GM18498 (cell line): ENCODE data around the gene ZNF883.
A peak's percentile ranks its signal among the peaks of the same experiment; 100 is the strongest.

Source experiments
- ATAC-seq: cut with Tn5 transposase; IDR thresholded peaks from one replicate; pipeline ENCODE4 v1.9.1; 2021; ENCODE audit warnings: mild to moderate bottlenecking, moderate library complexity; ENCODE audit not compliant: unreplicated experiment

The ZNF883 gene

GRCh38 chr9:112921549-112921948 lies 90.4 kb downstream of the ZNF883 start:
- peak; percentile 70 for ATAC-seq

- no peak for ATAC-seq
Measured at GRCh38 chr9:112917987-112918362, 94.0 kb downstream of the ZNF883 start.

GRCh38 chr9:112917047-112917986 lies 94.7 kb downstream of the ZNF883 start:
- no peak for ATAC-seq

DNA sequence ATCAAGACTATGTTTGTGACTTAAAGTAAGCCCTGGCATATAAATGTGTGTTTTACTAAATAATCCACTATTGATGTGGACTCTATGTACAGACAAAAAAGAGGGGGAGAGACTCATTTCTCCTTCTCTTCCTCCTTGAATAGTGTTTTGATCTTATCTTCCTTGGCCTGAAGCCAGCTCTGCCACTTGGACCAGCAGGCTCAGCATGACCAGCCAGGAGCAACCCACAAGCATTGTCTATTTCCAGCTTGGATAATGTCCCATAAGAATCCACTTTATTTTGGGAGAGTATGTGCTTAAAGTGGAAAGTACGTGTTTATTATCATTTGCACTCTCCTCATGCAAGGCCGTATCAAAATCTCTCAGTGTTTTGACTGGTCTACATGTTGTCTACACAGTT lies 97.5 kb downstream of the ZNF883 start:
- ATAC-seq = no peak

DNA sequence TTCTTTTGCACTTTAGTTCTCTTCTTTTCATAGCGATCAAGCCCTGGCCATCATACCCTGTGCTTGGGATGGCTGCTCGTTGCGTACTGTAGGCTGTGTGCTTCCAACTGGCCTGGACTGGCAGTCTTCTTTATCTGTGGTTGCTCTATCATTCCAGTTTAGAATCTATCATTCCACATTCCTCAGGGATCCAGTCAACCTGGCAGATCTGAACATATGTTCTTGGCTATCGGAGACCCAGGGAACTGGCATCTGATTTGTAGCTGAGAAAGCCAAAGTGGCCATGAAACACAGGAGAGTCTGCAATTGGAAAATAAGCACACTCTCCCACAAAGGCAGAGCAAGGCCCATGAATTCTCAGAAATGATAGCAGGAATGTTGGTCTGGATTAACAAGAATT lies 98.7 kb downstream of the ZNF883 start:
- ATAC-seq = no peak

DNA sequence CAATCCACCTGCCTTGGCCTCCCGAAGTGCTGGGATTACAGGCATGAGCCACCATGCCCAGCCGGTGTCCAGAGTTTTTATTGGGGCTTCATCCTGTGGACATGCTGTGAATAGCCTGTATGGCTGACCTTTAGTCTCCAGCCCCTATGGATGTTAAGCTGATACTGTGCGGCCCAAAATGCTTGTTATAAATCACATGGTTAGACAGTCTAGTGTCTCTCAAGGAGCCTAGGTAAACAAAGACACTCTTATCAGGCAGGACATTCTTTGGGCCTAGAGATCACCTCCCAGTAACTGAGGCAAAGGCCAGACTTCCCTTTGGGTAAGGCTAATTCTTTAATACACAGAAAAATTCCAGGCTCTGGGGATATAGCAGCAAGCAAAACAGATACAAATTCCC lies 99.4 kb downstream of the ZNF883 start:
- ATAC-seq = no peak

GRCh38 chr9:112911736-112912135 lies 100.3 kb downstream of the ZNF883 start:
- no peak for ATAC-seq
